22Rv1 (cell line): ENCODE data around the gene GALNTL6.

Experiments used
- H3K27ac ChIP-seq: fragments of 450-650 bp; 2 replicates; pipeline ENCODE4 v1.5.1; 2017
- CTCF ChIP-seq: fragments of 450-650 bp; IDR thresholded peaks from 2 replicates; pipeline ENCODE4 v1.5.1; 2017; ENCODE audit warnings: mild to moderate bottlenecking
- ZFX ChIP-seq: fragments of 450-650 bp; IDR thresholded peaks from 2 replicates; pipeline ENCODE4 v1.6.1; 2017; ENCODE audit warnings: antibody characterized with exemption, borderline replicate concordance

GALNTL6 gene

GRCh38 chr4:172497321-172497720 is 684.1 kb downstream of the GALNTL6 start:
- TF ChIP-seq ZFX (no peak), CTCF (no peak)
- H3K27ac ChIP-seq, result no peak overlapping the region

DNA sequence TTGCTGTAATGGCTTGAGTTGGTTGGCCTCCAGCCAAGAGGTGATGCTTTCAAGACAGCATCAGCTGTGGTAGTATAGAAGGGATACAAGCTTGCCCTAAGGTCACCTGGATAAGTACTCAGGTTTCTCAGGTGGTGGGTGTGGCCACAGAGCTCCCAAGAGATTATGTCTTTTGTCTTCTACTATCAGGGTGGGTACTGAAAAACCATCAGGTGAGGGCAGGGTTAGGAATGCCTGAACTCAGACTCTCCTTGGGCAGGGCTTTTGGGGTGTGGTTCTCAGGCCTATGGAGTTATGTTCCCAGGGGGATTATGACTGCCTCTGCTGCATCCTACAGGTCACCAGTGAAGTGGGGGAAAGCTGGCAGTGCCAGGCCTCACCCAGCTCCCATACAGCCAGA is 700.8 kb downstream of the GALNTL6 start:
- TF ChIP-seq CTCF, result no peak
- H3K27ac ChIP-seq, result no peak overlapping the region

- no peak overlapping the region for H3K27ac ChIP-seq
- TF ChIP-seq CTCF, result no peak
- no peak for TF ChIP-seq ZFX
Observed at GRCh38 chr4:172514801-172515200, 701.6 kb downstream of the GALNTL6 start.

GRCh38 chr4:172515266-172515879 is 702.2 kb downstream of the GALNTL6 start:
- no peak overlapping the region for H3K27ac ChIP-seq
- TF ChIP-seq ZFX (no peak), CTCF (no peak)

GRCh38 chr4:172517391-172517790 is 704.2 kb downstream of the GALNTL6 start:
- TF ChIP-seq ZFX (no peak), CTCF (no peak)
- no peak overlapping the region for H3K27ac ChIP-seq

DNA sequence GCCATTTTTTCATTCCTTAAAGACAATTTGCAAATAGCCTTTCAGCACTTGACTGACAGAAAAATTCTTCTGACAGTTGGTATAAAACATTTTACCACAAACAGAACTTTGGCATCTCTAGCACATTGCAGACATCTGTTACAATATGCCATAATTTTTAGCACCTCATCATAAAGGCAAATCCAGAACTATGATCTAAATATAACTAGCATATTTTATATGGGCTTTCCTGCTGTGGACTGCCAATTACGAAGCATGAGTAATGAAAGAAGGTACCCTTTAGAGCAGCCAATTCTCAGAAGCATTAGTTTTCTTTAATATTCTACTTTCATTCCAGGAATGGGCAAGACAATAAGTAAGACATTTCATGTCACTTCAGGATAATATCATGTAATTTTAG is 708.0 kb downstream of the GALNTL6 start:
- no peak overlapping the region for H3K27ac ChIP-seq
- TF ChIP-seq ZFX (no peak), CTCF (no peak)

GRCh38 chr4:172521680-172522079 is 708.5 kb downstream of the GALNTL6 start:
- TF ChIP-seq CTCF, result no peak
- no peak for TF ChIP-seq ZFX

More at GRCh38 chr4:172521680-172522079, 708.5 kb downstream of the GALNTL6 start:
- H3K27ac ChIP-seq, result no peak overlapping the region
